B cell (primary cell): ENCODE measurements around the gene EPB41L4A.

Experiments used
- EZH2 ChIP-seq: IDR thresholded peaks from 2 replicates; pipeline ENCODE4 v1.6.1; 2012; ENCODE audit warnings: borderline replicate concordance, low read depth, mild to moderate bottlenecking, moderate library complexity, low read length; ENCODE audit not compliant: insufficient read depth, poor library complexity, severe bottlenecking
- TF ChIP-seq, protein P1 (sequence below): fragments of 200-600 bp; IDR thresholded peaks from one replicate; pipeline ENCODE4 v1.8.0; 2022; ENCODE audit warnings: antibody characterized with exemption, mild to moderate bottlenecking

DNA sequence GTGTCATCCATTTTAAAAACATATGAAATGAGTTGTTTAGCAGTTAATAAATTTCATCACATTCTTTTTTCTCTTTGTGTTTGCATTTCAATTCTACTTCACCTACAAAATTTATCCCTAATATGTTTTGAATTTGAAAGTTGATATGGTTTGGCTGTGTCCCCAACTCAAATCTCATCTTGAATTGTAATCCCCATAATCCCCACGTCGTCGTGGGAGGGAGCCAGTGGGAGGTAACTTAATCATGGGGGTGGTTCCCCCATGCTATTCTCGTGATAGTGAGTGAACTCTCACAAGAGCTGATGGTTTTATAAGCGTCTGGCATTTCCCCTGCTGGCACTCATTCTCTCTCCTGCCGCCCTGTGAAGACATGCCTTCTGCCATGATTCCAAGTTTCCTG lies 200.1 kb downstream of the EPB41L4A start:
- TF ChIP-seq, protein P1, sequence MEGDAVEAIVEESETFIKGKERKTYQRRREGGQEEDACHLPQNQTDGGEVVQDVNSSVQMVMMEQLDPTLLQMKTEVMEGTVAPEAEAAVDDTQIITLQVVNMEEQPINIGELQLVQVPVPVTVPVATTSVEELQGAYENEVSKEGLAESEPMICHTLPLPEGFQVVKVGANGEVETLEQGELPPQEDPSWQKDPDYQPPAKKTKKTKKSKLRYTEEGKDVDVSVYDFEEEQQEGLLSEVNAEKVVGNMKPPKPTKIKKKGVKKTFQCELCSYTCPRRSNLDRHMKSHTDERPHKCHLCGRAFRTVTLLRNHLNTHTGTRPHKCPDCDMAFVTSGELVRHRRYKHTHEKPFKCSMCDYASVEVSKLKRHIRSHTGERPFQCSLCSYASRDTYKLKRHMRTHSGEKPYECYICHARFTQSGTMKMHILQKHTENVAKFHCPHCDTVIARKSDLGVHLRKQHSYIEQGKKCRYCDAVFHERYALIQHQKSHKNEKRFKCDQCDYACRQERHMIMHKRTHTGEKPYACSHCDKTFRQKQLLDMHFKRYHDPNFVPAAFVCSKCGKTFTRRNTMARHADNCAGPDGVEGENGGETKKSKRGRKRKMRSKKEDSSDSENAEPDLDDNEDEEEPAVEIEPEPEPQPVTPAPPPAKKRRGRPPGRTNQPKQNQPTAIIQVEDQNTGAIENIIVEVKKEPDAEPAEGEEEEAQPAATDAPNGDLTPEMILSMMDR = no peak
- no peak for TF ChIP-seq EZH2
